ENCODE data around the gene LRRC28. TPM values are rescaled to one million over a fixed set of nuclear protein-coding genes. Genes with fewer than 3 reads are reported as not detected.

Gene LRRC28
- total RNA-seq, 1 donor from 2014 or later: 28.8 TPM

DNA sequence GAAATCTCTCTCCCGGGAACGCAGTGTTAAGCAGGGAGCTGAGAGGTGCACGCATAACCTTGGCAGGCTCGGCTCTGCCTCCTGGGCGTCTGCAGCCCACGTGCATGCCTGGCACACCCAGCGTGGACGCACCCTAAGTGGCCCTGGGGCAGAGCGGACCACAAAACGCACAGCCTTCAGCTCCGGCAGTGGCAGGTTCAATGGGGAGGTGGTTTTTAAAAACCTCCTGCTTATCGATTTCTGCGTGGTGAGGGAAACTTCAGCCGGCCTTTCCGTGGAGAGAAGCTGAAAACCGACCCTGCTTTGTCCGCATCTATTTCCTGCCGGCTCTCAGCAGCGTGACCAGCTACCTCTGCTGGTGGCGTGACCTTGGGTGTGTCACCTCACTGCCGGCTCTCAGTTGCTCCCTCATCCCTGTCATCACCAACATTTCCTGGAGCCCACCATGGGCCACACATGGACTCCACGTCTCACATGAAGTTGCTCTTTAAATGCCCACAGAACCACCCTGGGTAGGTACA, 179.7 kb downstream of the LRRC28 start:
- H3K27ac Mint-ChIP-seq (ENCODE audit: unreplicated experiment): no peak overlapping the region

DNA sequence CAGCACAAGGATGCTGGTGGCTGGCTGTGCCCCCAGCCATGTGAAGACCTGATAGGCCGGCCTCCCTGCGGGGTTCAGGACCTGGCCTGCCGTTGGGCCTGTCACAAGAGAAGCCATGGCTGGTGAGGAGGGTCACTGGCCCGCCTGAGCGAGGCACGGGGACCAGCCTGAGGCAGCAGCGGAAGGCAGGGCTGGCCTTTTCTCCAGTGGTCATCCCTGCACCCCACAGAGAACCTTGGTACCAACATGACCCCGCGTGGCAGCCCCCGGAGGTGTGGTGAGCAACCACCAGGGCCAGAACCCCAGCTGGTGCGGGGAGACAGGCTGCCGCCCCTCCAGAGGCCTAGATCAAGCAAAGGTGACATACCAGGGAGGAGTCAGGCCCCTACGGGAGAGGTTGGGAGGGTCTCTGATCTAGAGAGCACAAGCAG, 180.4 kb downstream of the LRRC28 start:
- H3K27ac Mint-ChIP-seq (ENCODE audit: unreplicated experiment): no peak overlapping the region
- no peak for DNase-seq (ENCODE audit: low read depth, low spot score)
- TF ChIP-seq, protein P1, sequence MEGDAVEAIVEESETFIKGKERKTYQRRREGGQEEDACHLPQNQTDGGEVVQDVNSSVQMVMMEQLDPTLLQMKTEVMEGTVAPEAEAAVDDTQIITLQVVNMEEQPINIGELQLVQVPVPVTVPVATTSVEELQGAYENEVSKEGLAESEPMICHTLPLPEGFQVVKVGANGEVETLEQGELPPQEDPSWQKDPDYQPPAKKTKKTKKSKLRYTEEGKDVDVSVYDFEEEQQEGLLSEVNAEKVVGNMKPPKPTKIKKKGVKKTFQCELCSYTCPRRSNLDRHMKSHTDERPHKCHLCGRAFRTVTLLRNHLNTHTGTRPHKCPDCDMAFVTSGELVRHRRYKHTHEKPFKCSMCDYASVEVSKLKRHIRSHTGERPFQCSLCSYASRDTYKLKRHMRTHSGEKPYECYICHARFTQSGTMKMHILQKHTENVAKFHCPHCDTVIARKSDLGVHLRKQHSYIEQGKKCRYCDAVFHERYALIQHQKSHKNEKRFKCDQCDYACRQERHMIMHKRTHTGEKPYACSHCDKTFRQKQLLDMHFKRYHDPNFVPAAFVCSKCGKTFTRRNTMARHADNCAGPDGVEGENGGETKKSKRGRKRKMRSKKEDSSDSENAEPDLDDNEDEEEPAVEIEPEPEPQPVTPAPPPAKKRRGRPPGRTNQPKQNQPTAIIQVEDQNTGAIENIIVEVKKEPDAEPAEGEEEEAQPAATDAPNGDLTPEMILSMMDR (conservative IDR thresholded peaks at IDR 0.05): no peak
- no peaks in the 10 kb centered on the region for H3K36me3 Mint-ChIP-seq (ENCODE audit: low read depth)
- peaks cover 7% of the 10 kb centered on the region for H3K4me1 Mint-ChIP-seq
- no peak overlapping the region for H3K4me3 Mint-ChIP-seq
- no peaks in the 10 kb centered on the region for H3K27me3 Mint-ChIP-seq (ENCODE audit: low read depth)
- H3K9me3 Mint-ChIP-seq: no peaks in the 10 kb centered on the region

More for the DNA sequence above, 179.7 kb downstream of the LRRC28 start:
- no peak overlapping the region for H3K4me3 Mint-ChIP-seq
- H3K4me1 Mint-ChIP-seq: peaks cover 4% of the 10 kb centered on the region
- no peaks in the 10 kb centered on the region for H3K27me3 Mint-ChIP-seq (ENCODE audit: low read depth)
- TF ChIP-seq, protein P1 (conservative IDR thresholded peaks at IDR 0.05): no peak
- DNase-seq (ENCODE audit: low read depth, low spot score): no peak
- no peaks in the 10 kb centered on the region for H3K9me3 Mint-ChIP-seq
- no peaks in the 10 kb centered on the region for H3K36me3 Mint-ChIP-seq (ENCODE audit: low read depth)

DNA sequence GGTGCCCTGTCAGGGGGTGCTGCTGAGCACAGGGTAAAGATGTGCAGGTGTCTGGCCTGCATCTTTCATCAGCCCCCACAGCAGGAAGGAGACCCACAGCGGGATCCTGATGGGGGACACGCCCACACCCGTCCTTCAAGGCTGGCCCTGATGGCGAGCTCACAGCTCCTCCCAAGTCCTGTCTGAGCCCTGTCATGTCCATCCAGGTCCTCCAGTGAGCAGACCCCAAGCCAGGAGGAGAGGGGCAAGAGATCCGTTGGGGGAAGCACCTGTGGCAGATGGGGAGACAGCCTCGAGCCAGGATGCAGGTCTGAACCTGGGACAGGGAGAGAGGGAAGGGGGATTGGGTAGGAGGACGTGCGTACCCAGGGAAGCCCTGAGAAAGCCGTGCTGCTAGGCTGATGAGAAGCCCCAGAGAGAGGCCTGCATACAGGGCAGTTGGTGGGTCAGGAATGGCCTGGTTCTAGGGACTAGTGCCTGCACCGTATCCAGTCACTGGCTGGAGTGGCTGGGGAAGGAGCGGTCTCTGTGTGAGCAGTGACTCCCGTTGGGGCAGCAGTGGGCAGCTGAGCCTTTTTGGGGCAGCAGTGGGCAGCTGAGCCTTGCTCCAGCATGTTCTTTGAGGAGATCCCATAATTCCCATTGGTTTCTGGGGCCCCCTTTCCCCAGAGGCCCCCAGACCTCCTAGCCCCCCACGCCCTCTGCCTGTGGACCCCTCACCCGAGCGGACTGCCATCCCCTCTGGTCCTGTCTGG, 181.2 kb downstream of the LRRC28 start:
- peaks cover 7% of the 10 kb centered on the region for H3K4me1 Mint-ChIP-seq
- no peaks in the 10 kb centered on the region for H3K36me3 Mint-ChIP-seq (ENCODE audit: low read depth)
- H3K27ac Mint-ChIP-seq (ENCODE audit: unreplicated experiment): no peak overlapping the region
- TF ChIP-seq, protein P1 (conservative IDR thresholded peaks at IDR 0.05): no peak
- H3K27me3 Mint-ChIP-seq (ENCODE audit: low read depth): no peaks in the 10 kb centered on the region
- DNase-seq (ENCODE audit: low read depth, low spot score): no peak
- no peaks in the 10 kb centered on the region for H3K9me3 Mint-ChIP-seq
- H3K4me3 Mint-ChIP-seq: no peak overlapping the region

DNA sequence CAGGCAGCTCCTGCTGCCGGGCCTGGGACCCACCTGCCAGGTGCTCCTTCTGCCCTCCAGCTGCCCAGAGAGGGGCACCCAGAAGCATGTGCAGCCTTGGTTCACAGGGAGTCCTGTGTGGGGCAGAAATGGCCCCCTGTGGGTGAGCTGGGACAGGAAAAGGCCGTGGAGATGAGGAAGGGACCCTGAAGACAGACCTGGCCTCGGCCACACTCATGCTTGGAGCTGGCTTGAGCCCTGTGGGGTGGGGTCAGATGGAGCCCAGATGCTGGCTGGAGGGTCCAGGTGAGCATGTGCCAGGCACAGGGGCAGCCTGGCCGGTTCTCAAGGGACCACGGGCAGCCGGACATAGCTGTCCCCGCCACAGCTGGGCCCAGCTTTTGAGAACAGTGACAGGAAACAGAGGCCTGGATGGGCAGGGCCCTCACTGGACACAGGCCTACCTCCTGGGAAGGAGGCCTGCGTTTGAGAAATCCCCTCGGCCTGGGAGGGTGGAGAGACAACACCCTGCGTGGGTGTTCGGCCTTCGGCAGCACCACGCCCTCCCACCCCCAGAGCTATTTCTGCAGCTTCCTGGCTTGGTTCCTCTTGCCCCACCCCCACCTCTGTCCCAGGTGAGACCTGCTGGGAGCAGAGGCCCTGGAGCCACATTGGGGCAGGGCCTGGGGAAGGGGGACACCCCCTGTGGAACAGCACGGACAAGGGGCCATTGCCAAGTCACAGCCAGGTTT, 181.9 kb downstream of the LRRC28 start:
- H3K4me1 Mint-ChIP-seq: peaks cover 12% of the 10 kb centered on the region
- no peak for DNase-seq (ENCODE audit: low read depth, low spot score)
- H3K4me3 Mint-ChIP-seq: no peak overlapping the region
- no peaks in the 10 kb centered on the region for H3K9me3 Mint-ChIP-seq
- no peaks in the 10 kb centered on the region for H3K36me3 Mint-ChIP-seq (ENCODE audit: low read depth)
- TF ChIP-seq, protein P1 (conservative IDR thresholded peaks at IDR 0.05): no peak
- H3K27ac Mint-ChIP-seq (ENCODE audit: unreplicated experiment): no peak overlapping the region
- no peaks in the 10 kb centered on the region for H3K27me3 Mint-ChIP-seq (ENCODE audit: low read depth)

DNA sequence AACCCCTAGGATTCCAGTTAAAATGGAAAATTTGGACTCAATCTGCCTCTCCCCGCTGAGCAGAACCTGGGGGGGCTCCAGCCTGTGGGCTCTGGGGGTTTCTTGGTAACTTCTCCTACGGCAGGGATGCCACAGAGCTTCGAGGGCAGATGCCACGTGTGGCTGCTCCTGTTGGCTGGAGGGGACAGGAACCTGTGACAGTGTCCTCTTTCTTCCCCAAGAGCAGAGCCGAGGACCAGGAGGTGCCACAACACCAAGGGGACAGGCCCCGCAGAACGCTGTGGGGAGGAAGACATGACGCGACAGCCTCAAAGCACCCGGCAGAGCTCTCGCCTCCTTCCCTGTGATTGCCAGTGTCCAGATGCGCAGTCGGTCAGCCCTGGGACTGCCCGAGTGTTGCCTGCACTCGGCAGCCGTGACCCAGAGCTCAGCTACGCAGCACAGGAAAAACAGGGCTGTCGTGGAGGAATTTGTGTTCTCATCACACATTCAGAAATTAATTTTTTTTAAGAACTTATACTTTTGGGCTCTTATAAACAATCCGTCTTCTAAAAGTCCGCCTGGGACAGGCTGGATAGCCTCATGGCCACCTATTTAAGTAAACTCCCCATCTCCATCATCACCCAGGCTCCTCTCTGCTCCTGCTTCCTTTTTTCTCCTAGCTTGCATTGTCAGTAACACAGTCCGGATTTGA, 182.6 kb downstream of the LRRC28 start:
- no peak overlapping the region for H3K27ac Mint-ChIP-seq (ENCODE audit: unreplicated experiment)

More for the DNA sequence above, 182.6 kb downstream of the LRRC28 start:
- no peak for DNase-seq (ENCODE audit: low read depth, low spot score)
- Mint-ChIP-seq H3K4me3 (no peak overlapping the region), H3K4me1 (peaks cover 18% of the 10 kb centered on the region), H3K27me3 (ENCODE audit: low read depth) (no peaks in the 10 kb centered on the region), H3K9me3 (no peaks in the 10 kb centered on the region), H3K36me3 (ENCODE audit: low read depth) (no peaks in the 10 kb centered on the region)
- TF ChIP-seq, protein P1 (conservative IDR thresholded peaks at IDR 0.05): no peak
